Panc1 (cell line): ENCODE results near the gene PCSK5. TPM values are rescaled to one million over a fixed set of nuclear protein-coding genes. Genes with fewer than 3 reads are reported as not detected.

Experiments
- ATAC-seq: fragments of 200-7000 bp; cut with Tn5 transposase; 2 replicates; pipeline ENCODE4 v1.9.1; 2020; ENCODE audit warnings: mild to moderate bottlenecking, moderate library complexity
- BruUV-seq: library from RNA; stranded (reverse); fragments of 400-500 nt; replicated peaks from 2 replicates; lab custom pipeline; 2021; lab: Mats Ljungman, UMichigan
- CTCF ChIA-PET: fragments of 300-600 bp; sonication (Branson Sonifier 250); formaldehyde crosslinking; loops from one replicate; lab custom pipeline; 2022; ENCODE audit warnings: antibody characterized with exemption; lab: Charles Lee
- POLR2A ChIA-PET: fragments of 300-600 bp; sonication (Branson Sonifier 250); formaldehyde crosslinking; loops from one replicate; lab custom pipeline; 2022; ENCODE audit warnings: antibody characterized with exemption; lab: Charles Lee
- DNase-seq: peaks from one replicate; pipeline ENCODE4 v3.0.0-alpha.2; 2010; ENCODE audit warnings: low read depth, low spot score
- H3K27ac ChIP-seq: 2 replicates; pipeline ENCODE4 v1.5.1; 2011; ENCODE audit warnings: mild to moderate bottlenecking, low read length, inconsistent platforms
- H3K27me3 ChIP-seq: fragments of 200-500 bp; sonication (Bioruptor generic); 2 replicates; pipeline ENCODE4 v1.6.0; 2014; ENCODE audit warnings: low read length, inconsistent platforms; ENCODE audit not compliant: control insufficient read depth, insufficient read depth
- H3K36me3 ChIP-seq: fragments of 200-500 bp; sonication (Bioruptor generic); 2 replicates; pipeline ENCODE4 v1.5.1; 2014; ENCODE audit warnings: inconsistent platforms, mild to moderate bottlenecking, low read length, moderate library complexity; ENCODE audit not compliant: control insufficient read depth, insufficient read depth
- H3K4me1 ChIP-seq: 2 replicates; pipeline ENCODE4 v1.5.1; 2011; ENCODE audit warnings: inconsistent platforms, mild to moderate bottlenecking, low read length, moderate library complexity; ENCODE audit not compliant: control insufficient read depth, insufficient read depth
- H3K4me3 ChIP-seq, 2 experiments: 2 replicates each; pipeline ENCODE4 v1.5.1; 2011 to 2012; ENCODE audit warnings: low read depth in 2 of 2, low read length in 2 of 2, mild to moderate bottlenecking in 2 of 2, inconsistent platforms in 1 of 2, moderate library complexity in 1 of 2
- H3K9me3 ChIP-seq: fragments of 200-500 bp; sonication (Bioruptor generic); 2 replicates; pipeline ENCODE4 v1.5.1; 2014; ENCODE audit warnings: low read depth, mild to moderate bottlenecking, inconsistent platforms, low read length, moderate library complexity; ENCODE audit not compliant: control insufficient read depth, insufficient read depth
- CTCF ChIP-seq: fragments of 450-650 bp; IDR thresholded peaks from 2 replicates; pipeline ENCODE4 v1.5.1; 2017; ENCODE audit warnings: mild to moderate bottlenecking
- POLR2AphosphoS5 ChIP-seq: IDR thresholded peaks from 2 replicates; pipeline ENCODE4 v1.6.1; 2012; ENCODE audit warnings: mild to moderate bottlenecking, low read depth, low read length, moderate library complexity
- REST ChIP-seq, 2 experiments: IDR thresholded peaks; 2 replicates each; pipeline ENCODE4 v1.6.1; 2011 to 2012; ENCODE audit warnings: low read depth in 2 of 2, control low read depth in 1 of 2, low read length in 1 of 2, mild to moderate bottlenecking in 1 of 2, moderate library complexity in 1 of 2; ENCODE audit not compliant: insufficient read depth in 1 of 2
- SIN3A ChIP-seq: IDR thresholded peaks from 2 replicates; pipeline ENCODE4 v1.6.1; 2012; ENCODE audit warnings: low read depth, mild to moderate bottlenecking, low read length, moderate library complexity, borderline replicate concordance; ENCODE audit not compliant: insufficient read depth
- TCF7L2 ChIP-seq: IDR thresholded peaks from 2 replicates; pipeline ENCODE4 v1.6.1; 2011; ENCODE audit warnings: mild to moderate bottlenecking, low read depth, low read length, inconsistent platforms
- in situ Hi-C: cut with HindIII; loops from 2 replicates; pipeline ENCODE4 v1.10.0; 2016; ENCODE audit warnings: low sequenced_read_pairs, low pct_unique_long_range_greater_than_20kb
- intact Hi-C: fragments of 100-400 bp; cut with micrococcal nuclease; formaldehyde crosslinking; loops from one replicate; pipeline ENCODE4 v1.10.0; 2022; ENCODE audit not compliant: unreplicated experiment
- total RNA-seq: library from RNA; stranded (reverse); gene quantifications from one replicate; pipeline ENCODE4 v1.2.1, GENCODE V29; 2021; ENCODE audit not compliant: unreplicated experiment

The PCSK5 gene
- total RNA-seq, 1 experiment from 2014 or later = 0.21 TPM

- Histone ChIP-seq H3K27me3 (no peaks in the 10 kb centered on the region), H3K4me1 (no peaks in the 10 kb centered on the region), H3K36me3 (no peaks in the 10 kb centered on the region), H3K27ac (no peak overlapping the region), H3K4me3 (no peak overlapping the region), H3K9me3 (no peaks in the 10 kb centered on the region)
- TF ChIP-seq TCF7L2 (no peak), REST (IDR thresholded peaks at IDR 0.05; ENCODE audit: insufficient read depth in 1 of 2, low read depth in 2 of 2, low read length in 1 of 2) (no peak), CTCF (no peak), POLR2AphosphoS5 (no peak), SIN3A (no peak)
- intact Hi-C loops (no loop called here), in situ Hi-C loops (no loop called here)
- CTCF ChIA-PET = no interaction called here
- BruUV-seq = no TSS peak
- DNase-seq (no peak), ATAC-seq (no peak)
- POLR2A ChIA-PET = no interaction called here
Observed at GRCh38 chr9:76213751-76214150, 323.3 kb downstream of the PCSK5 start.

GRCh38 chr9:76215066-76215465 lies 324.6 kb downstream of the PCSK5 start:
- DNase-seq (no peak), ATAC-seq (no peak)
- Histone ChIP-seq H3K4me3 (no peak overlapping the region), H3K4me1 (no peaks in the 10 kb centered on the region), H3K27ac (no peak overlapping the region), H3K27me3 (no peaks in the 10 kb centered on the region), H3K9me3 (no peaks in the 10 kb centered on the region), H3K36me3 (no peaks in the 10 kb centered on the region)
- in situ Hi-C loops = no loop called here
- no TSS peak for BruUV-seq
- no peak for TF ChIP-seq REST (IDR thresholded peaks at IDR 0.05; ENCODE audit: insufficient read depth in 1 of 2, low read depth in 2 of 2, low read length in 1 of 2)
- no peak for TF ChIP-seq POLR2AphosphoS5
- no peak for TF ChIP-seq CTCF
- no peak for TF ChIP-seq TCF7L2
- no peak for TF ChIP-seq SIN3A
- POLR2A ChIA-PET = no interaction called here
- intact Hi-C loops = no loop called here
- CTCF ChIA-PET = no interaction called here
